GM19193 (cell line): ENCODE results near the gene DOK6.

Experiments
- POLR2A ChIP-seq: IDR thresholded peaks from 4 replicates; pipeline ENCODE4 v1.6.1; 2011; ENCODE audit not compliant: insufficient read depth, insufficient read length; ENCODE audit errors: extremely low read depth

Gene DOK6

DNA sequence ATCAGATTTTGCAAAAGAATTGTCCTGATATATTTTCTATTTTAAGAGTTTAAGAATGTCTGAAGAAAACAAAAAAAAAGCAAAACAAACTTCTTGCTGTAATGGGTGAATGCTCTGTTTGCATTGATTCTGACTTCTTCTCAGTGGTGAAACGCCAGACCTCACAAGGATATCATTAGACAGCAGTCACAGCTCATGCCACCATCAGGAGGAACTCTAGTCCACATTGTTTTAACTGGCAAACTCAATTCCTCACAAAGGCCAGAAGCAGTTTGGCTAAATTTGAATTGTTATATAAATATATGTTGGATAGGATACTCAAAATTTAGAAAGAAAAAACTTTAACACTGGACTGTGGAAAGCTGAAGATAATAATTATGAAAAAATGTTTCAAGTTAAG, 89.4 kb downstream of the DOK6 start:
- TF ChIP-seq POLR2A: no peak

DNA sequence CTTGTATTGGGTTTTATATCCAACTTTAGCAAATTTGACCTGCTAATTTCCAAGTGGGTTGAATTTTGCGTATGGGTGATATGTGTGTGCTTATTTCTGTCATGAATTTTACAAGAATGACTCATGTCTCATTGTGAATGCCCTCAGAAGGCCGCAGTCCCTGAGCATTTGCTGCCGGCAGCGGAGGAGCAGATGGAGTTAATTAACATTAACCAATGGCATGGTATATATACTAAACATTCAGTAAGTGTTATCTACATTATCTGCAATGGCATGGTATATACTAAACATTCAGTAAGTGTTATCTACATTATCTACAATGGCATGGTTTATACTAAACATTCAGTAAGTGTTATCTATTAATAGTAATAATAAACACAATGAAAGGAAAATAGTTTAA, 90.1 kb downstream of the DOK6 start:
- no peak for TF ChIP-seq POLR2A

DNA sequence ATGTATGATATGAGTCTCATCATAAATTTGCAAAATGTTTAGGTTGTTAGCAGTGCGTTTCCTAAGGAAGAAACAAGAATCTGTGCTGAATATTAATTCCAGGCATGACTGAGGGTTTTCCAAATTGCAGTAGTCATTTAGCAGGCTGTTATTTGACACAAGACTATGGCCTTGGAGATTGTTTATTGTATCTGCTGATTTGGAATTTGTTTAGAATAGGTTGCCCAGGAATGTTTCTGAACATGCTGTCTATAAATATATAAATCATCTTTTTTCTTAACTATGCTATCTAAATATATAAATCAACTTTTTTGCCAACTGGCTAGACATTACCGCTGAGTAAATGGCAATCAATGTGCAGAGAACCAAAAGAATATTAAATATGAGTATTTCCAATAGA, 90.9 kb downstream of the DOK6 start:
- TF ChIP-seq POLR2A: no peak

DNA sequence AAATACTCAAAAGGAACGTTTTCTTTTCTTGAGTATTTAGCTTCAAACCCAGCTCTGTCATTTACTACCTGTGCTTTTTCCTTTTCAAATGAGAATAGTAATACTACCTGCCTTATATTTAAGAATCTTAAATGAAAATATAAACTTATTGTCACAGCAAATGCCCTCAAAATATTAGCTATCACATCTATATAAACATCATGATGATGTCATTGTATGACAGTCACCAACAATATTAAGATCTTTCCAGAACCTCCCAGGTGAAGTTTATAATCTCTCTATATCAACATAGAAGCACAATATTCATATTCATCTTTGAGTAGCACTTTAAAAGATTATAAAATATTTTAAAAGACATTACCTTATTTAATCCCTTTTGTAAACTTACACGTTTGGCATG, 92.2 kb downstream of the DOK6 start:
- no peak for TF ChIP-seq POLR2A

DNA sequence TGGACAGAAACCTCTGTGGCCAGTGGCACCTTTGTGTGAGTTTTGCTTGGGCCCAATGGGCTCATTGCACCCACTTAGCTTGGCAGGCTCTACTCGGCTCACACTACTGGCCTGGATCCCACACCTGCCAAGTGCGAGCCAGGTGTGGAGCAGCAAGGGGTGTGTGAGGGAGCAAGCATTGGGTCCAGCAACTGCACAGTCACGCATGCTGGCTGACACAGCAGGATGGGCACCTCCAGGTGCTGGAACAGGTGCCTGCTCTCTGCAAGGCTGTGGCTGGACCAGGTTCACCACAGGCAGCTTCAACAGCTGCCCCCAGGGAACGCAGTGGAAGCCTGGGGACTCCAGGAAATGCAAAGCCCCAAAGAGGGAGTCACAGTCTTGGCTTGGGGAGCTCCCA, 94.2 kb downstream of the DOK6 start:
- no peak for TF ChIP-seq POLR2A

DNA sequence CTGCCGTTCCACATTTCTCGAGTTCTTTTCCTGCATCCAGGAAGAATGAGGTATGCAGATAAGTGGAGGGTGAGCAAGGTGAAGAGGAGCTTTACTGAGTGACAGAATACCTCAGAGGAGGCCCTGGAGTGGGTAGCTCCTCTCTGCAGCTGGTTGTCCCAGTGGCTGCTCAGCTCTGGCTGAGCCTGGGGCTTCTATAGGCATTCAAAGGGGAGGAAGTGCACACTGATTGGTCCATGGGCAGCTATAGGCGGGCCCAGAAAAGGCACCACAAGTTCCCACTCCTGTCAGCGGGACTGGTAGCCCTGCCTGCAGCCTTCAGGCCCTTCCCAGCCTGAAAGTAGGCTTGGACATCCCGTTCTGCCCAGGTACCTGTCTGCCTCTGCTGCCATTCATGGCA, 94.7 kb downstream of the DOK6 start:
- no peak for TF ChIP-seq POLR2A

DNA sequence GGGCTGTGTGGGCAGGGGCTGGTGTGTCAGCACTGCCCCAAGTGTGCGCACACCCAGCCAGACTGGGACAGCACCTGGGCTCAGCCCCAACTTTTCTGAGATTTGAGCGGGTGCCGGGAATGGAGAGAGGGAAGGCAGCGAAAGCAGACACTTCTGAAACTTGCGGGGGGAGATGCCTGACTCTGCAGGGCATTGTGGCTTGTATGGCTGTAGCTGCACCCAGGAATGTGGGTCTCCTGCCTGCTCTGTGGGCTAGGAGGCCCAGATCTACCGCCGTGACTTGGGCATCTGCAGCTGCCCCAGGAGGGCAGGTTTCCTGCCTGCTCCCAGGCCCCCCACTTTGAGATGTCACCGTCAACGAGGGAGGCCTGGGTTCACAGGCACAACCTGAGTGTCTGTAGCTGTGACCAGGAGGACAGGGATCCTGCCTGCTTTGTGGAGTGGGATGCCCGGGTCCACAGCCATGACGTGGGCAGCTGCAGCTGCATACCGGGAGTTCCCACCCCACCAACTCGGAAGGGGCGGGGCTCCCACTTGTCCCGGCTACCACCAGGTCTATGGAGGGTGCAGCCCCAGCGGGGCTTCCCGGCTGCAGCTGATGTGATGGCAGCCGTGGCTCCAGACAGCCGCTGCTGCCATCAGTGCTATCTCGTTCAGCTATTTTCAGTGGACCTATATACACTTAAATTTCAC, 95.3 kb downstream of the DOK6 start:
- no peak for TF ChIP-seq POLR2A

DNA sequence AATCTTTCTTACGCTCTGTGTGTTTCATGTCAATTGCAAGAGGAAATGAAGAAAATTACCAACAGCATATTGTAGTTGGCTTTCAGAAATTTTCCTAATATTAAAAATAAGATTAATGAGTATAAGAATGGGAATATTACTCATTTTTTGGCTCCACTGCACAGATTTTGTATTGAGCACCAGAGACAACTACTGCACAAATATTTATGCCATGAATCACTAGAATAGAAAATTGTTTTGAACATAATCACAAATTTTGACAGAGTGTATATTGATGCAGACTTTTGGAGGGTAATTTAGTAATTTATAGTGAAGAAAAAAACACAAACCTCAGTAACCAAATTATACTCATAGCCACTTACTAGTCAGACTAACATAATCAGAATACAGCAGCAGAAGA, 118.3 kb downstream of the DOK6 start:
- no peak for TF ChIP-seq POLR2A

DNA sequence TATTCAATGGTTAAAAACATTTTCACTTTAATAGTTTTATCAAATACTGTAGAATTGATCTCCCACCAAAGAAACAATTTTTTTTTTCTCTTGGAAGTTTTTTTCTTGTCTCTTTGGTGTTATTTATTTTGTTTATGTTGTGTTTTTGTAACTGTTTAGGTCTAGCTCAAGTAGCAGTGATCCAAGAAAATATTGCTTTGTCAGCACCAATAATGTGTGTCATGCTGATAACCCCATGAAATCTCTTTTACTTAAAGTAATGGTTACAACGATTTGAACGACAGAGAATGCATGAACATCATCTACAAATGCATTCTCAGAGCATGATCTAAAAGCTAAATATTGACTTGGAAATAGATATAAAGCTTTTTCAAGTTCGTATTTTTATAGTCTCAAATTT, 122.9 kb downstream of the DOK6 start:
- no peak for TF ChIP-seq POLR2A

DNA sequence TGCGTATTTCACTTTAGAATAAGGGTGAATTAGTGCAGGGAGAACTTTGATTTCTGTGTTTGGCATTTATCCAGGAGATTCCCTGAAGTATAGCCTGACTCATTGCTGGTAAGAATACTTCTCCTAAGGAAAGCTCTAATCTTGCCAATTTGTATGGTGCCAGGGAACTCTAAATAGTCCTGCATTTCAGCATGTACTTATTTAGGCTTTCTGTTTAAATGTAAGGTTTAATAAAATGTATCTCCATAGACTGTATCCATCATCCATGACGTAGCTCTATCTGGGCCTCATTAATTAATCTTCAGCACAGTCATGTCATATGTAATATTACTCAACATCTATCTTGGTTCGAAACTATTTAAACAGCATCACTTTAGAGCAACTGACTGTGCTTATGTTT, 127.7 kb downstream of the DOK6 start:
- TF ChIP-seq POLR2A: no peak

DNA sequence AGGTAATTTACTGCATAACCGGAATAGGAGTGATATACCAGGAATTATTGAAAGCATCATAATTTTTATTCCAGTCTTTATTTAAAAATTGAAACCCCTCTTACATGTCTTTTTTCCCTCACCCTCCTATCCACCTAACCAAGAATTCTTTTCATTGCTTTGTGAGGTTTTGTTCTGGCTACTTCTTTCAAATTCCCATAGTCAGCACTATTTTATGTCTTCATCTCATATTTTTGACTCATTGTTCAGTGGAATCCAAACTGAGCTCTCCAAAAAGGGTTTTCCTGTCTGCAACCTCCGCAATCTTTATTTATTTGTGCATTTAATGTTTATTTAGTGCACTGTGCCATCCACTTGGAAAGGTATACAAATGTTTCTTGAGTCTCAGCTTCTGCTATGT, 128.5 kb downstream of the DOK6 start:
- TF ChIP-seq POLR2A: no peak

DNA sequence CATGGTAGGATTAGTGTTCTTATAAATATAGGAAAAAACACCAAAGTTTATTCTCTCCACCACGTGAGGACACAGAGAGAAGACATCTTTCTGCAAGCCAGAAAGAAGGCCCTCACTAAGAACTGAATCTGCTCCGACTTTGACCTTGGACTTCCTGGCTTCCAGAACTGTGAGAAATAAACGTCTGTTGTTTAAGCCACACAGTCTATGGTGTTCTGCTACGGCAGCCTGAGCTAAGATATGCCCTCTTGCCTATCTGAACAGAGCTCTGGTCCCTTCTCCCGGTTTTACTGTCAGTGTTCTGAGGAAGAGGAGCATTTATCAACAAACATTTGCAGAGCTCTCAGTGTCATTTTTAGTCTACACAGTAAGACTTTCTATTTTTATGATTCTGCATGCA, 131.3 kb downstream of the DOK6 start:
- TF ChIP-seq POLR2A: no peak

DNA sequence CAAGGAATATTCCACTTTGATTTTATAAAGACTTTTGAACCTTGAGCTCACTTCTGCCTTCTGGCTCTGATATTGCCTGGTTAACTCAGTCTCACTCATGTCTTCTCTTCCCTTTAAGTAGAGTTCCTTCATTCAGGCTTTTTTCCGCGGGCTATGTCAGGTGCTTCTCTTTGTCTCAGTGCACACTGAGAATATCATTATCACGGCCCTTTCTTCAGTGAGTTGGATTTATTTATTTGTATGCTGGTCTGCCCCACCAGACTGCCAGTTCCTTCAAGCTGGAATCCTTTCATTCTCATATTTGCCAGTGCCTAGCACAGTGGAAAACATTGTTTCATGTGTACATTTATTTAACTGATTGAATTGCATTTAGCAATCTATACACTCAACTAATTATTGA, 136.5 kb downstream of the DOK6 start:
- TF ChIP-seq POLR2A: no peak

DNA sequence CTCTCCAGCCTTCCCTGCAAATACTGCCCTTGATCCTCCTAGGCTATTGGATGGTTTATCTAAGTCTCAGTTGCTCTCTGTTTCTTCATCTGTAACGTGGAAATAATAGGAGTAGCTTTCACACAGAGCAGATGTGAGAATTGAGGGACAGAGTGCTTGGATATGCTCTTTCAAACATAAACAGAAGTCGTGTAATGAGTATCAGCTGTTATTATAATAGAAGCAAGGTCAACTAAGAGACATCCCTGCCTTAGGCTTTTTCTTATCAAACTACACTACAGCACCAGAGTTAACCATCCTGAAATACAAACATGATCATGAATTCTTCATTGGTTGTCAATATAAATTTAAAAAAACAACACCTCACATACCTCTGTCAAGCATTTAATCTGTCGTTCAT, 138.2 kb downstream of the DOK6 start:
- TF ChIP-seq POLR2A: no peak

DNA sequence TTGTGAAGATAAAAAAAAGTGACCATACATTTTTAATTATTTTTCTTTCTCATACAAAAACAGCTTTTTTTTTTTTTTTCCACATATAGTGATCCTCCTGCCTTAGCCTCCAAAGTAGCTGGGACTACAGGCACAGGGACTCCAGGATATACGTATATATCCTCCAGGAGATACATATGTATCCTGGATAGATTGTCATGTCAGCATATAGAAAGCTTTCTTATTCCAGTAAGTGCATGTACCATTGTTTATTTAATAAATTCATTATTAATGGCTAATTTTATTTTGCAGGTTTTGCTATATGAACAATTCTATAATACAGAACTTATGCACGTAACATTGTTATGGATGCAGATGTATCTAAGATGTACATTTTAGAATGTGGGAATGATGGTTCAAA, 138.7 kb downstream of the DOK6 start:
- TF ChIP-seq POLR2A: no peak

DNA sequence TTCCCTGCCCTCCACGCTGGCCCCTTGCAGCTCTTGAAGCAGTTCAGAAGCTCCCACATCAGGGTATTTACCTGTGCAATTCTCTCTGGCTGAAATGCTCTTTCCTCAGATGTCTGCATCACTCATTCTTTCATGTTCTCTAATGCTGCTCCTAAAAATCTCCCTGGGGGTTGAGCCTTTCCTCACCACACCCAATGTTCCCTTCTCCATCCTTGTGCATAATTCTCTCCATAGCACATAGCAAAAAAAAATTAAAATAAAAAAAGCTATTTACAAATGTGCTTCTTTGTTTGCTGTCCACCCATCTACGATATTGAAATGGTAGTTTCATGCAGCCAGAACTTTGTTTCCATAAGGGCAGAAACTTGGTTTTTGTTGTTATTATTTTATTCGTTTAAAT, 155.5 kb downstream of the DOK6 start:
- TF ChIP-seq POLR2A: no peak

DNA sequence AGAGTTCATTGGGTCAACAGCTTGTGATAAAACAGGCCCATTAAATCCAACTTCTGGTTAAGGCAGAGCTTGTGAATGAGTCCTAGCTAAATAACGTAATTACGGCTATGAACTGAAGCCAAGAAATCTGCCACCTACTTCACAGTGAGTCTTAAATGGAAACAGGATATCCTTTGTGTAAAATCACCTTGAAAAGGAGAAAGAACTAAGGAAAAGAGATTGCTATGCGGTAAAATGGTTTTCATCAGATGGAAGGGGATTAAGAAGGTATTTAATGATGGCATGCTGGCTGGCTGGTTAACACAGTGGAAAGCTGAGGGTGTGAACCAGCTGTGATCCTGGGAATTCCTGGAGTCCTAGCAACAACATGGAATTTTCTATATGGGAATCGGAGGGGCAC, 156.6 kb downstream of the DOK6 start:
- no peak for TF ChIP-seq POLR2A
